GM18502 (cell line): ENCODE measurements around the gene SPDYE5.

ENCODE experiments used
- ATAC-seq: cut with Tn5 transposase; IDR thresholded peaks from one replicate; pipeline ENCODE4 v1.9.1; 2021; ENCODE audit warnings: mild to moderate bottlenecking; ENCODE audit not compliant: unreplicated experiment, poor library complexity

SPDYE5 gene

DNA sequence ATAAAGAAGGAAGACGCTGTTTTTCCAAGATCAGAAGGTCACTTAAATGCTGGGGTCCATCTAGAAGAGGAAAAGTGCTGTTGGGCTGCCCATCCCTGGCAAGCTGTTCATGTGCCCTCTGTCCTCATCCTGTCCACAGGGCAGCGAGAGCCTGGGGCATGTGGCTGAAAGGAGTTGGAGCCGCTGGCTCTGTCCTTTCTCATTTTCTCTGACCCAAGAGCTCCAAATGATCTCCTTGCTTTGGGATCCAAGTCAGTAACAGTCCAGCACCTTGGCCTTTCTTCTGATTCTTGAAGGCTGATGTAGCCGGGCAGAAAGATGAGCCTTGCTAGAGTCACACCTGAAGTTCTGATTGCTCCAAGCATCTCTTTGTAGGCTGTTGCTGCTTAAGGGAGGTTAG lies 44.4 kb downstream of the SPDYE5 start:
- no peak for ATAC-seq

DNA sequence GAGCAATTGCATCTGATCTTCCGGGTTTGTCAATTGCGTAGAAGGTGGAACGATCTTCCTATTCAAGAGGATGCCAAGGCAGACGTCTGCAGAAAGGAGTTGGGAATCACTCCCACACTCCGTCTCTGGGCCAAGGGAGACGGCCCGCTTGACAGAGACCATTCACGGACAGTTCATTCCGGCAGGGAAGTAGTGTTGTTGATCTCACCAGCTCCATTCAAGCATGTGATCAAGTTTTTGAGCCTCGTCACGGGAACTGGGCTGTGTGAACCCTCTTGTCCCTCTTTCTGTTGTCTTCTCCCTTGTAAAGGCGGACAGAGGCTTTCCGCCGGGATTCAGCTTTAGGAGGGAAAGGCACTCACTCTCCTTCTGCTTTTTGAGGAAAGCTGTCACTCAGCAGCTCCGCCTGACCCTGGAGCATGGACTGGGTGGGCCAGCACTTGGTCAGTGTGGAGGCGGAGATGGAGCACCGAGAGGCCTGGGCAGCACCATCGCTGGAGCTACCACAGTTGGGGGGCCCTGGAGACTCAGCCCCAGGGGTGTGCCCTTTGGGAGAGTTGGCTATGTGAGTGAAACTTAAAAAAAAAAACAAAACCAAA lies 44.9 kb downstream of the SPDYE5 start:
- no peak for ATAC-seq

DNA sequence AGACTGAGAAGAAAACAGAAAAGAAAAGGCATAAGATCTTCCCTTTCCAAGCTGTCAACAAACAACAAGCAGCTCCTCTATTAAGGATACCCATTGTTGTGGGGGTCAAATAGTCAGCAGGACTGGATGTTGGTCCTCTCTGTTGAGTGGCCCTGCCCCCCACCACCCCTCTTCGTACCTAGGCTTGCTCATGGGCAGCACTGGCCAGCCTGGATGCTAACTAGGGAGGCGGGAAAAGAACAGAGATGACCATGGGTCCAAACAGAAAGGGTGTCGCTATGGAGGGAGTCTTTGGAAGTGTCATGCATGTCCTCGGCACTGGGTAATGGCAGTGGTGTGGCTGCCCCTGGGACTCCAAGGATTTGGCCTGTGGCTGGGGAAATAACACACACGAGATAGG lies 45.6 kb downstream of the SPDYE5 start:
- no peak for ATAC-seq

DNA sequence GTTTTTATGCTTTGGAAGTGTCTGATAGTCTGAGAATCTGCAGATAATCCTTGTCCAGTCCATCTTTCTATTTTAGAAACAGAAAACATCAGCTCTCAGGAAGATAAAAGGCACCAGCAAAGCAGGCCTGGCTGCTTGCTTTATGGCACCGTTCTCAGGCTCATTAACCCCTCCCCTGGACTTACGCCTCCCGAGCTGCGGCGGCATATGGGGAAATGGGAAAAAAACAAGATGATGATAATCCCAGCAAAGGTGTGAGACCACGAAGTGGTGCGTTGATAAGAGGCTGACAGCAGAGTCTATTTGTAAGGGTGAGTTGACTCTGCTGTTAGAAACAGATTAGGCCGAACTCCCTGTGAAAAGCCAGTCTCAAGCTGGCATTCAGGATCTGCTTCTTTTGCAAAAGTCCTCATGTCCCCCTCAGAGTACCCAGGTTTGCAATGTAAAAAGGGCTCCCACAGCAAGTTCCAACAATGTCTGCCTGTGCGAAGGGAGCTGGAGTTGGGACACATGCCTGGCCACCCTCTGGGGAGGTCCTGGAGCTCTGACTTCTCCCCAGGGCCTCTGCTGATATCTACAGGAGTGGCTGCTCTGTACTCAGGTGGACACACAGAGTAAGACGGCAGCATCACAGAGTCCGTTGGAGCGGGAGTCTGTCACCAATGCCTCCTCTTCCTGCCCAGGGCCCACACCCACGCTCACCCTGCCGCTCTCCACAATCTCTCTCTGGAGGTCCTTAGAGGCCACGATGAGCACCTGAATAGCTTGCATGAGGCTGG lies 54.3 kb downstream of the SPDYE5 start:
- ATAC-seq: no peak
